SK-N-SH (cell line): Measurements from ENCODE around the gene YPEL3. TPM values are rescaled to one million over a fixed set of nuclear protein-coding genes. Genes with fewer than 3 reads are reported as not detected.

Source experiments
- CTCF ChIA-PET: fragments of 300-600, 350-600 bp; formaldehyde crosslinking; extraction: SDS; loops from one replicate; lab custom pipeline; 2021; lab: Yijun Ruan, JAX
- POLR2A ChIA-PET: fragments of 350-600 bp; sonication (Branson Sonifier 250); formaldehyde crosslinking; extraction: SDS; loops from one replicate; lab custom pipeline; 2020; ENCODE audit warnings: antibody characterized with exemption, inconsistent platforms; lab: Yijun Ruan, JAX
- DNase-seq: peaks from one replicate; pipeline ENCODE4 v3.0.0; 2012
- H2AFZ ChIP-seq: fragments of 200-600 bp; sonication (generic); 2 replicates; pipeline ENCODE4 v1.8.1; 2016; ENCODE audit warnings: antibody characterized with exemption, mild to moderate bottlenecking, low read depth
- H3F3A ChIP-seq: fragments of 200-600 bp; sonication (generic); replicated peaks from 2 replicates; pipeline ENCODE3; 2016; ENCODE audit warnings: antibody characterized with exemption, mild to moderate bottlenecking; ENCODE audit not compliant: insufficient read depth
- H3K27ac ChIP-seq, 2 experiments: fragments of 200-500 bp in 1 of 2; fragments of 200-600 bp in 1 of 2; sonication (Bioruptor generic) in 1 of 2; sonication (generic), shearing (Covaris generic) in 1 of 2; 2 replicates each; pipeline versions ENCODE4 v1.5.1 to v1.6.1; 2014 to 2016; ENCODE audit warnings: low read depth in 2 of 2, inconsistent platforms in 1 of 2, low read length in 1 of 2, mild to moderate bottlenecking in 1 of 2, mixed read lengths in 1 of 2
- H3K27me3 ChIP-seq: fragments of 200-600 bp; sonication (generic), shearing (Covaris generic); 2 replicates; pipeline ENCODE4 v1.6.1; 2016; ENCODE audit warnings: mixed run types; ENCODE audit not compliant: insufficient read depth
- H3K36me3 ChIP-seq, 2 experiments: fragments of 200-500 bp in 1 of 2; fragments of 200-600 bp in 1 of 2; sonication (Bioruptor generic) in 1 of 2; sonication (generic) in 1 of 2; replicated peaks in 1 of 2; 2 replicates each; pipeline versions ENCODE3 to v1.5.1; 2014 to 2016; ENCODE audit warnings: low read length in 1 of 2, mild to moderate bottlenecking in 1 of 2; ENCODE audit not compliant: insufficient read depth in 2 of 2, control insufficient read depth in 1 of 2
- H3K4me1 ChIP-seq, 2 experiments: fragments of 200-500 bp in 1 of 2; fragments of 200-600 bp in 1 of 2; sonication (Bioruptor generic) in 1 of 2; sonication (generic), shearing (Covaris generic) in 1 of 2; 2 replicates each; pipeline versions ENCODE4 v1.5.1 to v1.6.1; 2014 to 2016; ENCODE audit warnings: low read depth in 1 of 2, low read length in 1 of 2, mixed run types in 1 of 2; ENCODE audit not compliant: insufficient read depth in 2 of 2, control insufficient read depth in 1 of 2
- H3K4me2 ChIP-seq: fragments of 200-600 bp; sonication (generic), shearing (Covaris generic); 2 replicates; pipeline ENCODE4 v1.6.1; 2017; ENCODE audit warnings: mixed run types
- H3K4me3 ChIP-seq, 2 experiments: fragments of 200-500 bp in 1 of 2; fragments of 200-600 bp in 1 of 2; sonication (Bioruptor generic) in 1 of 2; sonication (generic), shearing (Covaris generic) in 1 of 2; 2 replicates each; pipeline versions ENCODE4 v1.5.1 to v1.8.1; 2014 to 2016; ENCODE audit warnings: low read depth in 2 of 2, inconsistent platforms in 1 of 2, low read length in 1 of 2, mild to moderate bottlenecking in 1 of 2, mixed read lengths in 1 of 2, moderate library complexity in 1 of 2
- H3K79me2 ChIP-seq: fragments of 200-600 bp; sonication (generic); 2 replicates; pipeline ENCODE4 v1.8.1; 2017; ENCODE audit warnings: mild to moderate bottlenecking; ENCODE audit not compliant: insufficient read depth
- H3K9ac ChIP-seq: fragments of 200-600 bp; sonication (generic); 2 replicates; pipeline ENCODE4 v1.6.1; 2017; ENCODE audit warnings: mixed run types
- H3K9me2 ChIP-seq: fragments of 200-600 bp; sonication (generic); 2 replicates; pipeline ENCODE4 v1.6.1; 2017; ENCODE audit warnings: mixed run types
- H3K9me3 ChIP-seq: fragments of 200-600 bp; sonication (generic); 2 replicates; pipeline ENCODE4 v1.6.1; 2017; ENCODE audit warnings: mixed run types, mild to moderate bottlenecking, moderate library complexity
- H4K20me1 ChIP-seq: fragments of 200-600 bp; sonication (generic); 2 replicates; pipeline ENCODE4 v1.6.1; 2017; ENCODE audit warnings: mild to moderate bottlenecking, mixed run types; ENCODE audit not compliant: insufficient read depth
- ELF1 ChIP-seq: IDR thresholded peaks from 2 replicates; pipeline ENCODE4 v1.4.0; 2012
- EP300 ChIP-seq, 2 experiments: IDR thresholded peaks; 2 replicates each; pipeline versions ENCODE4 v1.4.0 to v1.6.1; 2012; ENCODE audit warnings: borderline replicate concordance in 1 of 2, low read depth in 1 of 2, low read length in 1 of 2
- EZH2phosphoT487 ChIP-seq: fragments of 200-600 bp; sonication (generic); IDR thresholded peaks from 2 replicates; pipeline ENCODE4 v1.6.1; 2017; ENCODE audit warnings: low read depth, mixed run types, mild to moderate bottlenecking, antibody characterized with exemption, moderate library complexity, borderline replicate concordance
- FOXJ3 ChIP-seq: sonication (generic); formaldehyde crosslinking; IDR thresholded peaks from 2 replicates; pipeline ENCODE4 v1.5.1; 2020; ENCODE audit warnings: mild to moderate bottlenecking, missing genetic modification reagents
- GABPA ChIP-seq: IDR thresholded peaks from 2 replicates; pipeline ENCODE4 v1.4.0; 2012; ENCODE audit warnings: low read depth, mild to moderate bottlenecking
- GATA2 ChIP-seq: sonication (generic); formaldehyde crosslinking; IDR thresholded peaks from 2 replicates; pipeline ENCODE4 v1.5.0; 2020; ENCODE audit warnings: mild to moderate bottlenecking, missing genetic modification reagents
- JUND ChIP-seq: IDR thresholded peaks from 2 replicates; pipeline ENCODE4 v1.4.0; 2012
- MAX ChIP-seq: IDR thresholded peaks from 2 replicates; pipeline ENCODE4 v1.4.0; 2012; ENCODE audit warnings: low read depth
- MEF2A ChIP-seq: IDR thresholded peaks from 2 replicates; pipeline ENCODE4 v1.4.0; 2012; ENCODE audit warnings: low read depth, borderline replicate concordance
- MXI1 ChIP-seq: IDR thresholded peaks from 2 replicates; pipeline ENCODE4 v1.6.1; 2012; ENCODE audit warnings: mild to moderate bottlenecking, low read depth, low read length, improper control_type of control experiment
- NFIC ChIP-seq: IDR thresholded peaks from 2 replicates; pipeline ENCODE4 v1.4.0; 2012; ENCODE audit warnings: borderline replicate concordance
- NRF1 ChIP-seq: IDR thresholded peaks from 2 replicates; pipeline ENCODE4 v1.6.1; 2012; ENCODE audit warnings: low read depth, mild to moderate bottlenecking, low read length
- RAD21 ChIP-seq: IDR thresholded peaks from 2 replicates; pipeline ENCODE4 v1.6.1; 2012; ENCODE audit warnings: mild to moderate bottlenecking, low read length
- RCOR1 ChIP-seq: fragments of 150-350 bp; IDR thresholded peaks from 2 replicates; pipeline ENCODE4 v1.6.1; 2017; ENCODE audit warnings: antibody characterized with exemption, low read length
- REST ChIP-seq: IDR thresholded peaks from 2 replicates; pipeline ENCODE4 v1.6.1; 2012; ENCODE audit warnings: mild to moderate bottlenecking, low read depth, low read length, moderate library complexity
- RFX5 ChIP-seq: IDR thresholded peaks from 2 replicates; pipeline ENCODE4 v1.6.1; 2012; ENCODE audit warnings: mild to moderate bottlenecking, improper control_type of control experiment, low read length
- RXRA ChIP-seq: IDR thresholded peaks from 2 replicates; pipeline ENCODE4 v1.4.0; 2012; ENCODE audit warnings: low read depth, mild to moderate bottlenecking, borderline replicate concordance
- SIN3A ChIP-seq: IDR thresholded peaks from 2 replicates; pipeline ENCODE4 v1.6.1; 2012; ENCODE audit warnings: low read depth, mild to moderate bottlenecking, low read length, moderate library complexity, borderline replicate concordance
- SMC3 ChIP-seq: IDR thresholded peaks from 2 replicates; pipeline ENCODE4 v1.6.1; 2012; ENCODE audit warnings: low read depth, low read length, improper control_type of control experiment
- TAF1 ChIP-seq: IDR thresholded peaks from 2 replicates; pipeline ENCODE4 v1.6.1; 2012; ENCODE audit warnings: low read depth, mild to moderate bottlenecking, low read length, moderate library complexity, borderline replicate concordance
- TCF12 ChIP-seq: IDR thresholded peaks from 2 replicates; pipeline ENCODE4 v1.4.0; 2012
- USF1 ChIP-seq: IDR thresholded peaks from 2 replicates; pipeline ENCODE4 v1.4.0; 2012; ENCODE audit warnings: low read depth, borderline replicate concordance
- WGBS: methylation state at CpG from one replicate; pipeline ENCODE4 v1.1.6; 2017; ENCODE audit warnings: low lambda C conversion rate; 5-methylcytosine and 5-hydroxymethylcytosine counted together
- polyA plus RNA-seq, 3 experiments: library from polyadenylated mRNA; depleted of rRNA; stranded (reverse); fragments of >200 nt; gene quantifications; 2 replicates each; pipeline ENCODE4 v1.2.3, GENCODE V29; 2012

YPEL3 gene
- polyA plus RNA-seq, 1 of the 3 experiments (the other 2 are of a cell fraction): 36.6 TPM

GRCh38 chr16:30064729-30065101, 31.3 kb downstream of the YPEL3 start:
- Histone ChIP-seq H3K4me1 (peaks cover 37 to 45% of the 10 kb centered on the region in 2 experiments), H3K79me2 (peaks cover 61% of the 10 kb centered on the region), H3K4me3 (peak overlapping the region; percentile 56 to 92), H3F3A (peaks cover 33% of the 10 kb centered on the region), H3K4me2 (peak overlapping the region; percentile 99), H3K36me3 (peaks cover 26 to 44% of the 10 kb centered on the region in 2 experiments), H2AFZ (no peak overlapping the region), H3K9me3 (no peaks in the 10 kb centered on the region), H4K20me1 (peaks cover 37% of the 10 kb centered on the region), H3K27ac (peak overlapping the region; percentile 98 to 99), H3K9ac (peak overlapping the region; percentile 85), H3K27me3 (no peaks in the 10 kb centered on the region), H3K9me2 (no peaks in the 10 kb centered on the region)
- DNase-seq: no peak
- no peak for TF ChIP-seq NRF1
- no peak for TF ChIP-seq TAF1
- TF ChIP-seq GABPA: no peak
- no peak for TF ChIP-seq EP300 (IDR thresholded peaks at IDR 0.05; ENCODE audit: borderline replicate concordance in 1 of 2, low read depth in 1 of 2, low read length in 1 of 2)
- TF ChIP-seq SMC3: no peak
- TF ChIP-seq USF1: no peak
- no peak for TF ChIP-seq JUND
- no peak for TF ChIP-seq ELF1
- no peak for TF ChIP-seq FOXJ3
- no peak for TF ChIP-seq RFX5
- no peak for TF ChIP-seq NFIC
- no peak for TF ChIP-seq EZH2phosphoT487
- no peak for TF ChIP-seq MXI1
- no peak for TF ChIP-seq RCOR1
- 0% methylated on average over 15 of the region's 25 CpGs for WGBS
- POLR2A ChIA-PET: interaction anchor here (0.5 to 5.1 kb wide), 17 partner anchors 10 to 260 kb away, joined by 3 to 57 read pairs (median 4); partner anchors contain the start of genes DOC2A, KCTD13, PPP4C and TBX6
- CTCF ChIA-PET: interaction anchor here (1.1 to 6.7 kb wide), 4 partner anchors 10 to 47 kb away, joined by 4 to 68 read pairs (median 14); partner anchors contain the start of gene TBX6

GRCh38 chr16:30063893-30064728, 31.9 kb downstream of the YPEL3 start:
- H3K9me2 ChIP-seq: no peaks in the 10 kb centered on the region
- peaks cover 20 to 38% of the 10 kb centered on the region in 2 experiments for H3K36me3 ChIP-seq
- 29% methylated on average over 20 of the region's 27 CpGs for WGBS
- H2AFZ ChIP-seq: no peak overlapping the region
- peaks cover 55% of the 10 kb centered on the region for H3K79me2 ChIP-seq
- peak overlapping the region; percentile 98 to 99 for H3K27ac ChIP-seq
- no peaks in the 10 kb centered on the region for H3K9me3 ChIP-seq
- H3K27me3 ChIP-seq: no peaks in the 10 kb centered on the region
- H3K9ac ChIP-seq: peak overlapping the region; percentile 85
- ChIA-PET POLR2A (interaction anchor here (0.5 to 5.1 kb wide), 10 partner anchors 9 to 143 kb away, joined by 3 to 57 read pairs (median 4); partner anchors contain the start of genes PPP4C, TAOK2 and TBX6), CTCF (interaction anchor here (0.9 to 6.7 kb wide), 7 partner anchors 9 to 73 kb away, joined by 3 to 68 read pairs (median 5); partner anchors contain the start of gene TBX6)
- peak; percentile 76 for DNase-seq
- peaks cover 27% of the 10 kb centered on the region for H3F3A ChIP-seq
- H3K4me1 ChIP-seq: peaks cover 31 to 42% of the 10 kb centered on the region in 2 experiments
- peak overlapping the region; percentile 56 to 92 for H3K4me3 ChIP-seq
- H3K4me2 ChIP-seq: peak overlapping the region; percentile 99
- H4K20me1 ChIP-seq: peaks cover 31% of the 10 kb centered on the region
- TF ChIP-seq RAD21 (peak; percentile 21; the same call in 1 of the 2 replicates), MEF2A (no peak), GATA2 (CRISPR knock-in tag) (no peak), SMC3 (no peak), GABPA (no peak), TCF12 (no peak), RFX5 (no peak), MAX (no peak), RXRA (no peak), FOXJ3 (no peak; the same call in 1 of the 2 replicates), USF1 (peak; percentile 78), SIN3A (no peak), REST (no peak), MXI1 (peak; percentile 12; the same call in 1 of the 2 replicates)
